Mesangial cell (primary cell): ENCODE measurements around the gene DNAJC1. TPM values are rescaled to one million over a fixed set of nuclear protein-coding genes. Genes with fewer than 3 reads are reported as not detected.

Experiments used
- total RNA-seq: library from RNA; depleted of rRNA; stranded (reverse); fragments of >200 nt; gene quantifications from 2 replicates; pipeline ENCODE4 v1.2.3, GENCODE V29; 2015

DNAJC1 gene, protein sequence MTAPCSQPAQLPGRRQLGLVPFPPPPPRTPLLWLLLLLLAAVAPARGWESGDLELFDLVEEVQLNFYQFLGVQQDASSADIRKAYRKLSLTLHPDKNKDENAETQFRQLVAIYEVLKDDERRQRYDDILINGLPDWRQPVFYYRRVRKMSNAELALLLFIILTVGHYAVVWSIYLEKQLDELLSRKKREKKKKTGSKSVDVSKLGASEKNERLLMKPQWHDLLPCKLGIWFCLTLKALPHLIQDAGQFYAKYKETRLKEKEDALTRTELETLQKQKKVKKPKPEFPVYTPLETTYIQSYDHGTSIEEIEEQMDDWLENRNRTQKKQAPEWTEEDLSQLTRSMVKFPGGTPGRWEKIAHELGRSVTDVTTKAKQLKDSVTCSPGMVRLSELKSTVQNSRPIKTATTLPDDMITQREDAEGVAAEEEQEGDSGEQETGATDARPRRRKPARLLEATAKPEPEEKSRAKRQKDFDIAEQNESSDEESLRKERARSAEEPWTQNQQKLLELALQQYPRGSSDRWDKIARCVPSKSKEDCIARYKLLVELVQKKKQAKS
- 51.6 and 69.6 TPM in 2 replicates for total RNA-seq

DNA sequence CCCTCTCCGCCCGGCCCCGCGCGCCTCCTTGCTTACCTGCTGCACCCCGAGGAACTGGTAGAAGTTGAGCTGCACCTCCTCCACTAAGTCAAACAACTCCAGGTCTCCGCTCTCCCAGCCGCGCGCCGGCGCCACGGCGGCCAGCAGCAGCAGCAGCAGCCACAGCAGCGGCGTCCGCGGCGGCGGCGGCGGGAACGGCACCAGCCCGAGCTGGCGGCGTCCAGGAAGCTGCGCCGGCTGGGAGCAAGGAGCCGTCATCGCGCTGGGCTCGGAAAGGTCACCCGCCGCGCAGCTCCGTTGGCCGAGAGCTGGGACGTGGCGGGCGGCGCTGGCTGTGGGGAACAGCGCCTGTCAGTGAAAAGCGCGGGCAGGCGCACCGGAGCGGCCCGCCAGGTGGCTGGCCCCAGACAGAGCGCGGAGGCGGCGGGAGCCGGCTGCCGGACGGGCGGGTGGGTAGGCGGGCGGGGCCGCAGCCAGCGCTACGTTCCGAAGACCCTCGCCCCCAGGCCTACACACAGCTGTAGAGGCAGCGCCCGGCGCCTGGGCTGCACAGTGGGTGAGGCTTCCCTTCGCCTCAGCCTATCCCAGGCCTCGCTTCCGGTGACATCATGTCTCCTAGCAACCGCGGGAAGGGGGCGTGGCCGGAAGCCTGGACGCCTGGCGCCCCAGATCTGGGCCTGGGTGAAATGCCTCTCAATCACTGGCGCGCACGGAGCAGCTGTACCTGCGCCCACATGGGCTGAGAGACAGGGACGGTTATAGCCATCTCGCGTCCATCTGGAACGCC lies at the start of gene DNAJC1:
DNAJC1 (minus strand) TSS at position 554 of the 787 bp plus-strand sequence; CDS start at position 258, 296 bp downstream.

Other genes with a start within 250 kb of the DNAJC1 start
- gene EBLN1, start 214.3 kb upstream of the DNAJC1 start, total RNA-seq, result not detected in 2 replicates